Right lobe of liver (tissue), 4 donors: ENCODE results near the gene ROBO2.

ENCODE experiments used
- POLR2A ChIP-seq: fragments of 450-650 bp; IDR thresholded peaks from one replicate; pipeline ENCODE4 v1.6.1; 2017; ENCODE audit warnings: antibody characterized with exemption, mild to moderate bottlenecking
- TF ChIP-seq, protein P1 (sequence below), 4 donors: fragments of 200-600 bp in 3 of 4; fragments of 450-650 bp in 1 of 4; IDR thresholded peaks; one replicate each; pipeline versions ENCODE4 v1.5.1 to v1.8.0; 2016 to 2022; ENCODE audit warnings: antibody characterized with exemption in 4 of 4, mild to moderate bottlenecking in 2 of 4
- donor health status: DM: no; HTN: no; CAD: no.
- donor health status: DM: no; HTN: no; CAD: no.
- donor health status: DM: no; HTN: yes; CAD: no.

GRCh38 chr3:77179762-77180161 is 139.9 kb downstream of the ROBO2 start:
- TF ChIP-seq, protein P1, sequence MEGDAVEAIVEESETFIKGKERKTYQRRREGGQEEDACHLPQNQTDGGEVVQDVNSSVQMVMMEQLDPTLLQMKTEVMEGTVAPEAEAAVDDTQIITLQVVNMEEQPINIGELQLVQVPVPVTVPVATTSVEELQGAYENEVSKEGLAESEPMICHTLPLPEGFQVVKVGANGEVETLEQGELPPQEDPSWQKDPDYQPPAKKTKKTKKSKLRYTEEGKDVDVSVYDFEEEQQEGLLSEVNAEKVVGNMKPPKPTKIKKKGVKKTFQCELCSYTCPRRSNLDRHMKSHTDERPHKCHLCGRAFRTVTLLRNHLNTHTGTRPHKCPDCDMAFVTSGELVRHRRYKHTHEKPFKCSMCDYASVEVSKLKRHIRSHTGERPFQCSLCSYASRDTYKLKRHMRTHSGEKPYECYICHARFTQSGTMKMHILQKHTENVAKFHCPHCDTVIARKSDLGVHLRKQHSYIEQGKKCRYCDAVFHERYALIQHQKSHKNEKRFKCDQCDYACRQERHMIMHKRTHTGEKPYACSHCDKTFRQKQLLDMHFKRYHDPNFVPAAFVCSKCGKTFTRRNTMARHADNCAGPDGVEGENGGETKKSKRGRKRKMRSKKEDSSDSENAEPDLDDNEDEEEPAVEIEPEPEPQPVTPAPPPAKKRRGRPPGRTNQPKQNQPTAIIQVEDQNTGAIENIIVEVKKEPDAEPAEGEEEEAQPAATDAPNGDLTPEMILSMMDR (IDR thresholded peaks at IDR 0.05): no peak
- TF ChIP-seq POLR2A: no peak
